Skeletal muscle tissue (tissue), 4 donors: ENCODE results near the gene TMEM108. TPM values are rescaled to one million over a fixed set of nuclear protein-coding genes. Genes with fewer than 3 reads are reported as not detected.

ENCODE experiments used
- H3K27ac ChIP-seq: one replicate; pipeline ENCODE4 v1.7.0; 2013; ENCODE audit warnings: mild to moderate bottlenecking, low read depth, low read length, inconsistent platforms
- H3K27me3 ChIP-seq, 3 donors: one replicate each; pipeline ENCODE4 v1.7.0; 2013; ENCODE audit warnings: low read length in 3 of 3; ENCODE audit not compliant: control insufficient read depth in 3 of 3, insufficient read depth in 3 of 3
- H3K36me3 ChIP-seq, 3 donors: one replicate each; pipeline ENCODE4 v1.7.0; 2013; ENCODE audit warnings: low read length in 3 of 3; ENCODE audit not compliant: control insufficient read depth in 3 of 3, insufficient read depth in 3 of 3
- H3K4me1 ChIP-seq, 3 donors: one replicate each; pipeline ENCODE4 v1.7.0; 2013; ENCODE audit warnings: low read length in 3 of 3, mild to moderate bottlenecking in 3 of 3; ENCODE audit not compliant: control insufficient read depth in 3 of 3, insufficient read depth in 3 of 3
- H3K4me3 ChIP-seq, 3 donors: one replicate each; pipeline ENCODE4 v1.7.0; 2013; ENCODE audit warnings: low read length in 3 of 3
- H3K9ac ChIP-seq, 3 donors: one replicate each; pipeline ENCODE4 v1.7.0; 2013; ENCODE audit warnings: low read length in 3 of 3, mild to moderate bottlenecking in 3 of 3, moderate library complexity in 2 of 3, low read depth in 1 of 3
- H3K9me3 ChIP-seq, 3 donors: one replicate each; pipeline ENCODE4 v1.7.0; 2013; ENCODE audit warnings: low read length in 3 of 3; ENCODE audit not compliant: control insufficient read depth in 3 of 3
- total RNA-seq: library from RNA; depleted of rRNA; stranded (reverse); fragments of >200 nt; gene quantifications from one replicate; pipeline ENCODE4 v1.2.3, GENCODE V29; 2014
- donor health status: Osteomylitis.

The TMEM108 gene
- total RNA-seq, 1 donor from 2014 or later: 7.3 TPM

- H3K9me3 ChIP-seq: no peaks in the 10 kb centered on the region
- H3K4me3 ChIP-seq: no peak overlapping the region
- H3K36me3 ChIP-seq: no peaks in the 10 kb centered on the region
- no peak overlapping the region for H3K9ac ChIP-seq
- no peaks in the 10 kb centered on the region for H3K27me3 ChIP-seq
- no peaks in the 10 kb centered on the region for H3K4me1 ChIP-seq
- no peak overlapping the region for H3K27ac ChIP-seq
These were observed 192.0 kb downstream of the TMEM108 start for GRCh38 chr3:133230195-133230594.

- Histone ChIP-seq H3K36me3 (no peaks in the 10 kb centered on the region), H3K9me3 (no peaks in the 10 kb centered on the region), H3K27me3 (no peaks in the 10 kb centered on the region), H3K9ac (no peak overlapping the region), H3K27ac (no peak overlapping the region), H3K4me3 (no peak overlapping the region), H3K4me1 (no peaks in the 10 kb centered on the region)
These were observed 198.7 kb downstream of the TMEM108 start for GRCh38 chr3:133236901-133237300.

GRCh38 chr3:133237380-133237779 lies 199.2 kb downstream of the TMEM108 start:
- Histone ChIP-seq H3K4me3 (no peak overlapping the region), H3K4me1 (no peaks in the 10 kb centered on the region), H3K9me3 (no peaks in the 10 kb centered on the region), H3K36me3 (no peaks in the 10 kb centered on the region), H3K9ac (no peak overlapping the region), H3K27me3 (no peaks in the 10 kb centered on the region), H3K27ac (no peak overlapping the region)

GRCh38 chr3:133238015-133238414 lies 199.8 kb downstream of the TMEM108 start:
- H3K27me3 ChIP-seq: no peaks in the 10 kb centered on the region
- no peak overlapping the region for H3K27ac ChIP-seq
- H3K4me1 ChIP-seq: no peaks in the 10 kb centered on the region
- H3K9ac ChIP-seq: no peak overlapping the region
- H3K4me3 ChIP-seq: no peak overlapping the region
- H3K36me3 ChIP-seq: no peaks in the 10 kb centered on the region
- H3K9me3 ChIP-seq: no peaks in the 10 kb centered on the region

GRCh38 chr3:133246119-133246518 lies 207.9 kb downstream of the TMEM108 start:
- Histone ChIP-seq H3K27me3 (no peaks in the 10 kb centered on the region), H3K4me3 (no peak overlapping the region), H3K27ac (no peak overlapping the region), H3K36me3 (no peaks in the 10 kb centered on the region), H3K9me3 (no peaks in the 10 kb centered on the region), H3K4me1 (no peaks in the 10 kb centered on the region), H3K9ac (no peak overlapping the region)

- H3K36me3 ChIP-seq: no peaks in the 10 kb centered on the region
- no peaks in the 10 kb centered on the region for H3K27me3 ChIP-seq
- no peak overlapping the region for H3K9ac ChIP-seq
- H3K9me3 ChIP-seq: no peaks in the 10 kb centered on the region
- H3K4me3 ChIP-seq: no peak overlapping the region
- no peaks in the 10 kb centered on the region for H3K4me1 ChIP-seq
- no peak overlapping the region for H3K27ac ChIP-seq
These were observed 208.6 kb downstream of the TMEM108 start for GRCh38 chr3:133246773-133247172.

- Histone ChIP-seq H3K9ac (no peak overlapping the region), H3K27ac (no peak overlapping the region), H3K4me1 (no peaks in the 10 kb centered on the region), H3K36me3 (no peaks in the 10 kb centered on the region), H3K9me3 (no peaks in the 10 kb centered on the region), H3K27me3 (no peaks in the 10 kb centered on the region), H3K4me3 (no peak overlapping the region)
These were observed 210.2 kb downstream of the TMEM108 start for GRCh38 chr3:133248389-133248788.

- Histone ChIP-seq H3K27ac (no peak overlapping the region), H3K4me1 (no peaks in the 10 kb centered on the region), H3K9ac (no peak overlapping the region), H3K27me3 (no peaks in the 10 kb centered on the region), H3K9me3 (no peaks in the 10 kb centered on the region), H3K36me3 (no peaks in the 10 kb centered on the region), H3K4me3 (no peak overlapping the region)
These were observed 211.3 kb downstream of the TMEM108 start for GRCh38 chr3:133249490-133249889.

- Histone ChIP-seq H3K27me3 (no peaks in the 10 kb centered on the region), H3K4me3 (no peak overlapping the region), H3K4me1 (no peaks in the 10 kb centered on the region), H3K36me3 (no peaks in the 10 kb centered on the region), H3K9me3 (no peaks in the 10 kb centered on the region), H3K27ac (no peak overlapping the region), H3K9ac (no peak overlapping the region)
These were observed 216.0 kb downstream of the TMEM108 start for GRCh38 chr3:133254151-133254550.

GRCh38 chr3:133254716-133255115 lies 216.5 kb downstream of the TMEM108 start:
- Histone ChIP-seq H3K9ac (no peak overlapping the region), H3K9me3 (no peaks in the 10 kb centered on the region), H3K36me3 (no peaks in the 10 kb centered on the region), H3K27me3 (no peaks in the 10 kb centered on the region), H3K27ac (no peak overlapping the region), H3K4me3 (no peak overlapping the region), H3K4me1 (no peaks in the 10 kb centered on the region)
